GM18511 (cell line): ENCODE results near the gene CDON.

Experiments
- ATAC-seq: cut with Tn5 transposase; IDR thresholded peaks from one replicate; pipeline ENCODE4 v1.9.1; 2021; ENCODE audit warnings: mild to moderate bottlenecking, moderate library complexity; ENCODE audit not compliant: unreplicated experiment

Gene CDON, protein sequence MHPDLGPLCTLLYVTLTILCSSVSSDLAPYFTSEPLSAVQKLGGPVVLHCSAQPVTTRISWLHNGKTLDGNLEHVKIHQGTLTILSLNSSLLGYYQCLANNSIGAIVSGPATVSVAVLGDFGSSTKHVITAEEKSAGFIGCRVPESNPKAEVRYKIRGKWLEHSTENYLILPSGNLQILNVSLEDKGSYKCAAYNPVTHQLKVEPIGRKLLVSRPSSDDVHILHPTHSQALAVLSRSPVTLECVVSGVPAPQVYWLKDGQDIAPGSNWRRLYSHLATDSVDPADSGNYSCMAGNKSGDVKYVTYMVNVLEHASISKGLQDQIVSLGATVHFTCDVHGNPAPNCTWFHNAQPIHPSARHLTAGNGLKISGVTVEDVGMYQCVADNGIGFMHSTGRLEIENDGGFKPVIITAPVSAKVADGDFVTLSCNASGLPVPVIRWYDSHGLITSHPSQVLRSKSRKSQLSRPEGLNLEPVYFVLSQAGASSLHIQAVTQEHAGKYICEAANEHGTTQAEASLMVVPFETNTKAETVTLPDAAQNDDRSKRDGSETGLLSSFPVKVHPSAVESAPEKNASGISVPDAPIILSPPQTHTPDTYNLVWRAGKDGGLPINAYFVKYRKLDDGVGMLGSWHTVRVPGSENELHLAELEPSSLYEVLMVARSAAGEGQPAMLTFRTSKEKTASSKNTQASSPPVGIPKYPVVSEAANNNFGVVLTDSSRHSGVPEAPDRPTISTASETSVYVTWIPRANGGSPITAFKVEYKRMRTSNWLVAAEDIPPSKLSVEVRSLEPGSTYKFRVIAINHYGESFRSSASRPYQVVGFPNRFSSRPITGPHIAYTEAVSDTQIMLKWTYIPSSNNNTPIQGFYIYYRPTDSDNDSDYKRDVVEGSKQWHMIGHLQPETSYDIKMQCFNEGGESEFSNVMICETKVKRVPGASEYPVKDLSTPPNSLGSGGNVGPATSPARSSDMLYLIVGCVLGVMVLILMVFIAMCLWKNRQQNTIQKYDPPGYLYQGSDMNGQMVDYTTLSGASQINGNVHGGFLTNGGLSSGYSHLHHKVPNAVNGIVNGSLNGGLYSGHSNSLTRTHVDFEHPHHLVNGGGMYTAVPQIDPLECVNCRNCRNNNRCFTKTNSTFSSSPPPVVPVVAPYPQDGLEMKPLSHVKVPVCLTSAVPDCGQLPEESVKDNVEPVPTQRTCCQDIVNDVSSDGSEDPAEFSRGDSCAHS (N-terminal part only)

GRCh38 chr11:126062679-126063506 lies at the start of gene CDON:
Gene CDON (minus strand): TSS chr11:126062866. CDS start chr11:126023476, 39,390 bp downstream.
- ATAC-seq, result peak; percentile 98

- ATAC-seq, result no peak
Measured at GRCh38 chr11:126111458-126112116, 48.9 kb upstream of the CDON start.

- ATAC-seq, result no peak
Measured at GRCh38 chr11:126109941-126110731, 47.5 kb upstream of the CDON start.

- no peak for ATAC-seq
Measured at GRCh38 chr11:126106594-126107328, 44.1 kb upstream of the CDON start.

- ATAC-seq, result no peak
Measured at GRCh38 chr11:126105748-126106080, 43.0 kb upstream of the CDON start.

DNA sequence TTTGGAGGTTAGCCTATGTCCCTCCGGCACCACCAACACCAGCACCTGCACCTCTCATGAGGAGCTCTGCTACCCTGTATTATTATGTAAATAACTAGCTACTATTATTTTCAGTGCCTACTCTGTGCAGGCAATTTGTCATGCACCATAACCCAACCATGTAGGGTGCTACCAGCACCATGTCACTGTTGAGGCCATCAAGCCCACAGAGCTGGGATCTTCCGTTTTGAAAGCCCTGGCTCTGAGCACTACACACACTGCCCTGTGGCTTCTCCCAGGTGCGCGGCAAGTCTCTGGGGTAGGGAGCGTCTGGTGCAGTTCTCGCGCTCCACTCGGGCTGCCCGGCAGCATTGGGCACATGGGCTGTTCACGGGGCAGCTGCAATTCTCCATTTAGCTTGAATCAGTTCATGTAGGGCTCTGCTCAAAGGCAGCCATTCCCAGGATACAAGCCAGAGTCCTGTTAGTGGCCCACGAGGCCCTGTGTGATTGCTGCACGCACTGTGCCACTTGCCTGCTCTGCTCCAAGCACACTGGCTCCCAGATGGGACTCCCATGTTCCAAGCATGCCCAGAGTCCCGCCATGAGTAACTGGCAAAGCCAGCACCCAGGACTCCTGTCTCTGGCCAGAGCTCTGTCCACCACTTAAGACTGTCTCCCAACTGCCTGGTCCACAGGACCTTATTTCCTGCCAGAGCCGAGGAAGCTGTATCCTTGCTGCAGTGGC lies 42.5 kb upstream of the CDON start:
- no peak for ATAC-seq

DNA sequence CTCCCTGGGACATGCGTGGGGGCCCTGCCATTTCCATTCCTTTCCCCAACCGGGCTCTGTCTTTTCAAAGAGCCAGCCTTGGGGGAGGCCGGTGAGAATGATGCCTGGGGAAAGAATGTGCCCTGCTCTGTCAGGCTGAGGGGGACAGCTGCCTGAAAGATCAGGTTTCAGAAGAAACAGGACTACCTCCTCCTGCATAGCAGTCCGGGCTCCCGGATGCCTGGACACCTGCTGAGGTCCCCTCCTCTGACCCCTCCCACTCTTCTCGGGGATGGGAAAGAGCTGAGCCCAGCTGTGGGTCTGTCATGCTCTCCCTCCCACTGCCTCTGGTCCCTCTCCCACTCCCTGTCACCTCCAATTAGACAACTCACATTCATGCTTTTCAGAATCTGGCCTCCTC lies 41.8 kb upstream of the CDON start:
- ATAC-seq, result no peak

DNA sequence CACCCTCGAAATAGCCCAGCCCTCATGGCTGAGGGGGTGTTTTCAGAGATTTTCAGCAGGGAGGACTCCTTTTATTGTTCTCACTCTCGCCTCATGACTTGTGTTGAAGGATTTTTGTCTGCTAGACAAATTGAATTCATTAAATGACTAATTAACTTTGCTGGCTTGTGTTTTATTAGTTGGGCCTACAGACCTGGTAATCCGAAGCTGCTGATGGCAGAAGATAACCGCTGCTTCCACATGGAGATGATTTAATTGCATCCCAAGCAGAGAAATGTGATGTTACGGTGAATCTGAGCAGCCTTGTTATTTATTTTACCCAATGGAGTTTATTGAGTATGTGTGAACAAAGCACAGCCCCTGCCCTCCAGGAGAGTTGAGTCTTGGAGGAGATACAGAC lies 40.5 kb upstream of the CDON start:
- ATAC-seq, result no peak

GRCh38 chr11:126102436-126102981 lies 39.8 kb upstream of the CDON start:
- ATAC-seq, result no peak

- no peak for ATAC-seq
Measured at GRCh38 chr11:126101930-126102283, 39.2 kb upstream of the CDON start.

DNA sequence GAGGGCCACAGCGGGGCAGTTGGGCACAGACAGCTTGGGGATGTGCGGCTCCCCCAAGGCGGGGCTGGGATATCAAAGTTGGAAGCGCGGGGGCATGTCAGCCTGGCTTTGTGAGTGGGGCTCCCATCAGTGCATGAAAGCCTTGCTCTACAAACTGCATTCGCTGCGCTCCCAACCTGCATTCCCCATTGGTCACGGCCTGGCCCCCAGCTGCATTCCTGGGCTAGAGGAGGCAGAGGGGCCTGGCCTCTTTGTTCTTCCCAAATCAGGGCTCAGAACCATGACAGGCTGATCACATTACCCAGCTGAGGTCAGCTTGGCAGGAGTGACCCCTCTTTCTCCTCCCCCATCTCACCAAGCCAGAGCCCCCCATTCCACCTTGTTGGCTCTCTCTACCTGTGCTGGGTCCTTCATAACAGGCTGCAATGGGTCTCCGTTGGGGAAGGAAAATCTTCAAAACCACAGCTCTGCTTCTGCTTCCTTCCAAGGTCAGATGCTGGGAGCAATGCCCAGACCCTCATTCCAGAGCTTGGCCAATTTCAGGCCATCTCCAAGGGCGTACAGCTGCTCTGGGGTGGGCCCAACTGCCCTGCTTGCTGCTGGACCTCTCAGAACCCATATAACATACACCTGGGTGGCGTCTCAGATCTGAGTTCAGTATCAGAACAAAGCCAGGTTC lies 38.7 kb upstream of the CDON start:
- no peak for ATAC-seq

- ATAC-seq, result no peak
Measured at GRCh38 chr11:126100716-126101115, 38.0 kb upstream of the CDON start.

- ATAC-seq, result no peak
Measured at GRCh38 chr11:126098204-126098769, 35.6 kb upstream of the CDON start.

DNA sequence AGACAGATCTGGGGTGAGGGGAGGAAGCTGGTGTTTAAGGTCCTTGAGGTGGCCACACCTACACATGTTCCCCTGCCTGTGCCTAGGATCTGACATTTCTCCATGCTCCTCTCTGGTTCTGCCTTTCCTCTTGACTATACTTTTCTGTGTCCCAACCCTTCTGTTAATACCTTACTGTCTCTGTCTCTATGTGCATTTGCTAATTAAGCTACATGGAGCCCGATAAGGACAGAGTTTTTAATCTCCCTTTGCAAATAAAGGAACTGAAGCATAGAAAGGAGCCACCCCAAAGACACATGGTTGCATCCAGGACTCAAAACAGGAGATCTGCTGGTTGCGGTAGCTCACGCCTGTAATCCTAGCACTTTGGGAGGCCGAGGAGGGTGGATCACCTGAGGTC lies 33.1 kb upstream of the CDON start:
- ATAC-seq, result no peak

- ATAC-seq, result no peak
Measured at GRCh38 chr11:126090452-126090851, 27.8 kb upstream of the CDON start.

GRCh38 chr11:126088999-126089398 lies 26.3 kb upstream of the CDON start:
- no peak for ATAC-seq

- ATAC-seq, result no peak
Measured at GRCh38 chr11:126086248-126086647, 23.6 kb upstream of the CDON start.
